Activated gamma-delta T cell treated with Interleukin-2 at 50 U/mL for 16 hours (primary cell): ENCODE measurements around the gene GPC3.

Experiments used
- DNase-seq: peaks from one replicate; pipeline ENCODE4 v3.0.0-alpha.2; 2020

GPC3 gene

DNA sequence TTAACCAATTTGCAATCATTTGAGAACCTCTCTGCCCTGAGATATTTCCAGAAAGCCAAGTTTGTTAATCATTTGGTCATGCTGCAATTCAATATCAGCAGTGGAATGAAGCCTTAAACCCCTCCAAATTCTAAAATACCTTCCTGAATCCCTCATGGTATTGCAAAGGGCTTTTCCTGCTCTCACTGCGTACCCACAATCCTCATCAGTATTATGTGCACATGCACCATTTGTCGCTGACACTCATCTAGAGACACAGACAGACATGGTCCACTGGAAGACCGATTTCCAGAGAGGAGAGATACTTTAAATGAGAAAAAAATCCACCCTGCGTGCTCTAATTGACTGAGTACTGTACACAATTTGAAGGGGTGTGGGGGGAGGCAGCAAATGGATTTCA is 104.4 kb downstream of the GPC3 start:
- DNase-seq = no peak

DNA sequence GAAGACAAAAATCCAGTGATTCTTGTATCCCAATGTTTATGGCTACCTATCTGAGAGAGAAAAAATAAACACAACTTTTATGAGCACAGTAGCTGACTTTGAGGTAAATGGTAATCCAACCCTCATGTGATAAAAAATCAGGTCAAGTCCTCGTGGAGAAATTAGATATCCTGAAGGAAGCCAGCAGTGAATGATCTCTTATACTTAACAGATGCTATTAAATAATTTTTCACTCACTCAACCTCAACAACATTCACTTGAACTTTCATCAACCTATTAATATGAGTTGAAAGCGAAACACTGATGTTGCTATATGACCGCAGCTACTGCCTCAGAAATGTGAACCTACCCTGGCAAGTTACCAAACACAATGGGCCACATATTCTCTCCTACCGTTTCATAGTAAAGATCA is 105.4 kb downstream of the GPC3 start:
- no peak for DNase-seq

DNA sequence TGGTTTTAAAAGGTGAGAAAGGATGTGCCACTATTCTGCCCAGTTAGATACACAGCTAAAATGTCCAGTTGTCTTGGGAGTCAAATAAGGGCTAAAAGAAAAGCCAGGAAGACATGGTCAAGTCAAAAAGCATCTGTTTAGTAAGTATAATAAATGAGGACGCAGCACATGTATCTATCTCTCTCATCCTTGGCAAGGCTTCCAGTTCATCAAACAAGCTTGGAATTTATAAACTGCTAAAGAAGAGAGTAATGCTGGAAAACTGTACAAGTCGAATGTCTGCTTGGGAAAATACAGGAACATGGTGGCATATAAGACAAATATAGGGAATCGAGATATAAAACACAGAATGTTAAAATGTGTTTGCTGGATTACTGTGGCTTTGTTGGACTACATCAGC is 106.7 kb downstream of the GPC3 start:
- no peak for DNase-seq

DNA sequence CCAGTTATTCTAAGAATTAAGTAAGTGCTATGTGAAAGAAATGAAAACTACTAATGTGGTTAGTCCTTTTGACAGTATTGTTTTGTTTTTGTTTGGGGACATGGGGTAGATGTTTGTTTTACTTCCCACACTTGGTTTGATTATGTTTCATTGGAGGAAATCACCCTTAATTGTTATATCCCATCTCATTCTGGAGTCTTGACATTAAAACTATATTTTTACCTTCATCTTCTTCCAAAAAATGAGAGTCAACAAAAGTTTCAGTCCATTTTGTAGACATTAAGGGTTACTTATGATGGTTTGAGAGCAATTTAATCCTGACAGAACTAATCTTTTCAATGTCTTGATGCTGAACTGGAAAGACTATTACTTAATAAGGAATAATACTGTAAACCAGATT is 108.7 kb downstream of the GPC3 start:
- no peak for DNase-seq

DNA sequence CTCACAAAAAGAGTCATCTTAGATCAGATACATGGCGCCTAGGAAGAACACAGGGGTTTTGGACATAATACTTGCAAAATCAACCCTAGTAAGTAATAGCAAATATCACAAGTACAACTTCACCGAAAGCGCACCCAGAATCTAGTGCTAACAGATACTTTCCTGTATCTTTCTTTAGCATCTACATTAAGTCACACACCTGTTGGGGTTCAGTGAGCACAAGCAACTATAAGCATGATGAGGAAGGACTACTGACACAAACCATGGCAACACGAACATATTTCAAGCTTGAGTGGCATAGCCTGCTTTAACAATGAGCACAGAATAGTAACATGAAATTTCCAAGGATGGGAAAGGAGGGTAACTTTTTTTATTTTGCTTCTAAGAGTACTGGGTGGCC is 116.1 kb downstream of the GPC3 start:
- no peak for DNase-seq

DNA sequence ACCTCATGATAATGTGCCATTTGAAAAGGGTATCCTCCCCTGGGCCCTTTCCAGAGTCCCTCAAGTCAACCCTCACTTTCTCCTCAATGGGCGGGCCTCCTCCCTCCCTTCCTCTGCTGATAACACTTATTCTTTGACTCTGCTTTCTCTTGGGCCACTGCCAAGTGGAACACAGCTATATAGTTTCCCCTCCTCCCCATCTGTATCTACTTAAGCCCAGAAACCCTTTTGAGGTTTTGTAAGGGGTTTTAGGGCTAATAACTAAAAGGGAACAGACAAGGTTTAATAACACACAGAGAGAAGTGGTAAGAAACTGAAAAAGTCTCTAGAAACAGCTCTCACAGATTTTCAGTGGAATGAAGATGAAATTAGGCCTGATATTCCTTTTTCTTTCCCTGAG is 116.7 kb downstream of the GPC3 start:
- no peak for DNase-seq

DNA sequence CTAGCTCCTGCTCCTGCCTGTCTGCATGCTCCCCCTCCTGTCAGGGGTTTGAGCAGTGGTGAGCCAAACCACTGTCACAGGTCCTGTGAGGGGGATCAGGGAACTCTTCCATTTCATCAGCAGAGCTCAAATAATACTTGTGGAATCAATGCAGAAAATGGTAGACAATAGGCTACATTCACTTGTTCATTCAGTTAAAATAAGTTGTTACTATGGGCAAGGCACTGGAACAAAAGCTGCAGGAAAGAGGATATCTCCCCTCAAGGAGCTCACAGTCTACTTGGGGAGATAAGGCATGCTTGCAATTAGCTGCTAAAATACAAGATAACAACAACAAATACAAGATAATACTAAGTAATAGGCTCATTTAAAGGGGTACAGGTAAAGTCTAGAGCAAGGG is 117.1 kb downstream of the GPC3 start:
- no peak for DNase-seq

DNA sequence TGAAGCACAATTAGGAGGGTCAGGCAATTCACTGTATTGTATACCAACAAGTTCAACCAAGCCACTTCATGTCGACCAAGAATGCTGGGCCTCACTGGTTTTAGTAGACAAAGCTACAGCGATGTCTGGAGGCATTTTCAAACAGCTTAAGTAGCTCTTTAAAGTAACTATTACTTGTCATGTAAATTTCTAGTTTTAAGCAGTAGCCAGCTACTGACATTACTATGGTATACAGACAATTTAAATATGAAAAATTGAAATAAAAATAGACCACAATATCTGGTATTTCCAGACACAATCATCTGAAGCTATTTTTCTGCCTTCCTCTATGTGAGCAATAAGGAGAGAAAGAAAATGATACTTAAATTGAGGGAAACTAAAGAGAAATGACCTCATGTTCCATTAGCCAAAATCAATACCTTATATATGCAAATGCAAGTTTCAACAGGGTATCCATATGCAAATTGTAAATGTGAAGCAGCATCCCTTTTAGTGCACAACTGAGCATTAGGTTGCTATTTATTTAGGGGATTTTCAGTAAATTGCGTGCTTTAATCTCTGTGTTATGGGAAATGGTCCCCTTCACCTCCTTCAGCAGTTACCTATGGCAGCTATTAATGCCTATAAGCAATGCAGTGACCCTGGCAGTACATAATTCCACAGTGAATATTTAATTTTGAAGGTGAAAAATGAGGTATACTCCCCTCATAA is 119.5 kb downstream of the GPC3 start:
- DNase-seq = no peak

DNA sequence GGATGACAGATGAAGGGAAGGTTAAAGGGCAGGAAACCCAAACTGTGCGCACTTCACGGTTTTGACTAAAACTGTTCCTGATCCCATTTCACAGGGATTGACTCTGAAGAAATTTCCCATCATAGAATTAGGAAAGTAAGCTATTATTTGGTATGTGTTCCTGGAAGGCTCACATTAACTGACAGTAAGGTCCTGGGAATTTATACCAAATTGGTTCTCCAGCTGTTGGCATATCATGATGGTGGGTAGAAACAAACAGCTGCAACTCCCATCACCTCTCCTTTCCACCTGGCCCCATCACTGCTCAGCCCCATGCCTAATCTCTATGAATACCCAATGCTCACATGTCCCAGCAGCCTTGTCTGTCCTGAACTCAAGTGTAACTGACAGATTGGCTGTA is 121.2 kb downstream of the GPC3 start:
- no peak for DNase-seq

DNA sequence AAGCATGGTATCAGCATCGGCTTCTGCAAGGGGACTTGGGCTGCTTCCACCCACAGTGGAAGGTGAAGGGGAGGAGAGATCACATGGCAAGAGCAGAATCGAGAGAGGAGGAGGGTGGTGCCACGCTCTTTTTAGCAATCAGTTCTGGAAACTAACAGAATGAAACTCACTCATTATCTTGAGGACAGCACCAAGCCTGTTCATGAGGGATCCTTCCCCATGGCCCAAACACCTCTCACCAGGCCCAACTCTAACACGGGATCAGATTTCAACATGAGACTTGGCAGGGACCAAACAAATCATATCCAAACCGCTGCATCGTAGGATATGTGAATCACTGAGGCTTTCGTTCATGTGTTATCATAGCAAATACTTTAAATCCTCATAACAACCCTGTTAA is 125.5 kb downstream of the GPC3 start:
- DNase-seq = no peak

DNA sequence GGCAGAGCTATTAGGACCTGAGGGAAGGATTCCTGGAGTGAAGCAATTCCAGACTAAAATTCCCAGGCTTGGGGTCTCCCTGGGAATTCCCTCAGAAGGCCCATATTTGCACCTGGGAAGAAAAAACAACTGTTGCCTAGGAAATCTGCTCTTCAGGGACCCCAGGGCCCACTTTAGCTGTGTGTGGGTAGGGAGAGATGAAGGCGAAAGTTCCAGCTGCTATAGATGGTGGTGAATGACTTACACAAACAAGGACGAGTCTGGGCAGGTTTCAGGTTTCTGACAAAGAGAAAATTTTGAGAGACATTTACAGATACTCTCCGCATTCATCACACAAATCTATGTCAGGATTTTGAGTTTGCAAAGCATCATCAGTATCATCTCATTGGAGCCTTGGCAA is 126.1 kb downstream of the GPC3 start:
- no peak for DNase-seq

DNA sequence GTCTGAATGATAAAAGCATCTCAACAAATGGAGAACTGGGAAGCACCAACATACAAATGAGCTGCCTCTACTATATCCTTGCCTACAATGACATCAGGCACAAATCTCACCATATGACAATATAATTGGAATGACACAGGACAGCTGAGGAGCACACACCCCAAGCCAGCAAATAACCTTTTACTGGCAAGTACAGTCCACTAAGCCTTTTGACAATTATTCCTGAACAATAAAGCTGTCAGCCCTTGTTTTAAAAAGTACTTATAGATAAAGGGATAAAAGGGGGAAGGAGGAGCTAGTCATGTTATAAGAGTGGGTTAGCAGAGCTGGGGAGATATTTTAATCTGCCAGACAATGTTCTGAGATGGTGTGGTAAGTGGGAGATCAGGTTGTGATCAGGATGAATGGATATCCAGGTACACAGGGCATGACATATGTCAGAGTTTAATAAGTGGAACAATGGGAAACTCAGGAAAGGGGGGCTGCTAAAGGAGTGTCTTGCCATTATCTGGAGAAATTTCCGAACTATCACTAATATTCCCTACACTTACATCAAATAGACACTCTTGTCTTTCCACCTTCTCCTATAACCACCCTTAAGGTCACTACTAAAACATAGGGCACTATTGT is 127.6 kb downstream of the GPC3 start:
- no peak for DNase-seq

DNA sequence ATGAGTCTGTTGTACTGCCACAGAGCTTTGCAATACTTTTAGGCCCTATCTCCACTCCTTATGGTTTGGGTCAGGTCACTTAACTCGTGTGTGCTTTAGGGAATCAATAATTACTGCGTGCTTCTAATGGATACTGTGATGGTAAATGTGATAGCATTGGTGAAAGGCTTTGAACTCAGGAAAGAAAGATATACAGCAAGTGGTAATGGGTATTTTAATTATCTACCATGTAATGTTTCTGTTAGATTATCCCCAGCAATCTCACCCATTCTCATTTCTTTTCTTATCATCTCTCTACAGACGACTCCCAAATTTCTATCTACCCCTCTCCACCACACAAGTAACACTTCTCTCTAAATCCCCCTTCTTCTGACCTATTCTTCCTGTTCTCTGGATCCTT is 128.6 kb downstream of the GPC3 start:
- DNase-seq = no peak

DNA sequence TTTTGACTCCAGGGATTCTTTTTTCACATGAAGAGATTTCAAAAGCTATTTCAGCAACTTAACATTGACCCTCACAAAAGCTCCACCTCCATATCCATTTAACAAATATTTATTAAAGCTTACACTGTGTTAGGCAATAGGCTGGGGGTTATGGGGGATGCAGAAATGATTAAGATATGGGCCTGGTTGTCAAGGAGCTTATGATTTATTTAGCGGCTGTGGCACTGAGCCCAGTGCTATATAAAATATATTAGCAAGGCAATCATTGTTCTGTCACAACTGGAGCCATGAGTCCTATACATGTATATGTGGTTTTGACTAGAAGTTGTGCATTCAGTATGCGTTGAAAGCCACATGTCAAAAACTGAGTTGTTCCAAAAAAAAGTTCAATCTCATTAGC is 131.1 kb downstream of the GPC3 start:
- no peak for DNase-seq

DNA sequence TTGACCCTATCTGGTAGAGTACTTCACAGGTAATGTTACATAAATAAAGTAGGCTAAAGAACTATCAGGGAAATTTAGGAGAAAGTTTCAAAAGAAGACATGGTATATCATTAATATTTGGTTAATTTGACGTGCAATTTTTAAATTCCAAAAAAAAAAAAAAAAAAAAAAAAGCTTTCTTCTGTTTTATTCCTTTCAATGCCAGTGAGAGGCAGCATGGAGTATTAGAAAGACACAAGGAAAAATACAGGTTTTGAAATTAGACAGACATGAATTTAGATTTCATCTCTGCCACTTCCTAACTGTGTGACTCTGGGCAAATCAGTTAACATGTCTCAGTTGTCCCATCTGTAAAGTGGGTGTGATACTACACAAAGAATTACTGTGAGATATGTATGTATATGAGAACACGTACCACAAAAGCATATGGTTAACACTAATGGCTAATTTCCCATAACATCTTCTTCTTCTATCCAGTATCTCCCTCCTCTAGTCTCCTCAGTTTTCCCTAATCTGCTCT is 132.5 kb downstream of the GPC3 start:
- no peak for DNase-seq

DNA sequence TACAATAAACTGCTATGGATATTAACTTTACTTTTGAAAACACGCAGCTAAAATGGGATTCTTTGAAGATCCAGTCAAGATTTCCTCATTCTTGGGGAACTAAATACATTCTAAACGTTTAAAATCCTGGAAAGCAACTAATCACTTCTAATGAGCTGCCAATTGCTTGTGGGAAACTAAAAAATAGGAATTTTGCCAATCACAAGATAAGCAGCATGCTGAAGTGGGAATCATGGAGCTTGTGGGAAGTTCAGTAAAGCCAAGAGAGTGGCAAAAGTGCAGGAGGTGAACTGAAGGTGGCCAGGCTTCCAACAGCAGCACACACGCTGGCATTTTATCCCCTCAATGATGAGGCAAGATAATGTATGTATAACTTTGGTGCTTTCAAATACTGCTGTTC is 133.0 kb downstream of the GPC3 start:
- DNase-seq = no peak

DNA sequence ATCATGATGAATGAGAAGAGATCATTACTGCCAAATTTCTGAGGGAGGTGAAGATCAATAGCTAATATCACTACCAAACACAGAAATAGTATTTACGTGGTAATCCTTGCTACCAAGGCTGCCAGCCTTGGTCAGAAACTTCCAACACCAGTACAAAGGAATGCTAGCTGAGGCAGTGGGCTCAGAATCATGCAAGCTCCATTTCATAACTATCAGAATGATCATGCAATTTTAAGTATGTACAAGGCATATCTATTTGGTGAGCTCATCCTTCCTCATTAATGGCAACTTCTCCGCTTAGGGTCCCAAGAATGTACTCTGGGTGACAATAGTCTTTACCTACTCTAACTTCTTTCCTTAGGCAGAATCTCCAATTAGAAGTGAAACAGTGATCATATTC is 135.0 kb downstream of the GPC3 start:
- no peak for DNase-seq

DNA sequence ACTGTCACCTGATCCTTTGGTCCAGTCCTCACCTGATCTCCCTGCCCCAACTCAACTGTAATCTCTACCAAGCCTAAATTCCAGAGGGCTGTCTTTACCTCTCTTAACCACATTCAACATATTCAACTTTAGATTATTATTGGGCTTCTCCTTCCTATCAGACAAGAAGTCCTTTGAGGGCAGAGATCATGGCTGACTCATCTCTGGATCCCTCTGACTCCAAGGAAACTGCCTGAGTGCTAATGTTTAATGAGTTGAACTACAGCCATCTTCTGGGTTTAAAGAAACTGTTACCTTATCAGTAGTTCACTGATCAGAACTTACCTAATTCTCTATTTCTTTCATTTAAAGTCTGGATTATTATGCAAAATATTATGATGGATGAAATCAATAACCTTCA is 135.7 kb downstream of the GPC3 start:
- DNase-seq = no peak

DNA sequence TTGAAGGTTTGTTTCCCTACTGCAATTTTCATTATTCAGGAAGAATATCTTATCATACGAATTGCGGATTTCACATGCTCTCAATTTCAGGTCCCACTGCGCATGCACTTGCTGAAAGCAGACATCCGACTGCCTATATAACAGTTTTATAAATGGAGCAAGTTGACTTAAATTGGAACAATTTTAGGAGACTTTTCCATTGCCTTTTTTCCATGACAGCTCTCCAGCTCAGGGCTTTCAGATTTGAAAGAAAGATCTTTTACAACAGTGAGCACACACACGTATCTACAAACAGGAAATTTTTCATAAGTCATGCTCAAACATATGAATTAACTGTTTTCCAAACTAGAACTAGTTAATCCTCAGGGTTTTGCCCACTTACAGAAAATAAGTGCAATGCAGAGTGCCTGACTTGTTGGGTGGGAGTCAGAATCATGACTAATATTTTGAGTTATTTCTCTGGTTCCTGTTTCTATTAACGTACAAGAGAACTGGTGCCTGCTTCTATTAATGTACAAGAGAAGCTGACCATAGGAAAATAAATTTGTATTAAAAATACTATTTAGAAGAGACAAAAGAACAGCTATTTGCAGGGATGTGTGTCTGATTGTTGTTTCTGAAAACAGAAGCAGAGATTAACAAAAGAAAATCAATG is 137.9 kb downstream of the GPC3 start:
- DNase-seq = no peak

DNA sequence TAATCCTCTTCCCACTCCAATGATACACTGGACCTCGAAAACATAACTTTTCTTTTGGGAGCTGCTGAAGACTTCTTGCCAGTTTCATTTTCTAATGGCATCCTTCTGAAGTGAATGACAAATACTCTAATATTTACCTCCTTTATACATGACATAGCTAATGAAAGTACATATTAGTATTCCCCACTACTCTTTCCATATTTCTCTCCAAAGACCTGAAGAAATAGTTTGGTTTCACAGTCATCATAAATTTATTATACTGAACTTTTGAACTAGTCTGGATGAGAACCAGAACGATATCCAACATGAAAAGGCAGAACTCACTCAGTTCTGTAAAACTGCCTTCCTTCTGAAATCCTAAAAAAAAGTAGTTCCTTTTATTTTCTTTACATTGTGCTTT is 139.1 kb downstream of the GPC3 start:
- DNase-seq = no peak

DNA sequence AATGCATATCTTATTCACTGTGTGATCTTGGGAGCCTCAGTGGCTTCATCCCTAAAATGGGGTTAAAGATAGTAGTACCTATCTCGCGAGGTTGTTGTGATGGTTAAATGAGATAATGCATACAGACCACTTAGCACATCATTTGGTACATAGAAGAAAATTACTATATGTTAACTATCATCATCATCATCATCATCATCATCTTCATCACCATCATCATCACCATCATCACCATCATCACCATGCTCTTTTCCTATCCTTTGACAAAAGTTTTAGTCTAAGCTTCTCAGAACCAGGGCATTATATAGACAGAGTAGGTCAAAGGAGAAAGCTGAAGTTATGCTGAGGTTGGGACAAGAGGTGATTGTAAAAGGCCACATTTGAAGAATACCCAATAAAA is 145.0 kb downstream of the GPC3 start:
- no peak for DNase-seq

DNA sequence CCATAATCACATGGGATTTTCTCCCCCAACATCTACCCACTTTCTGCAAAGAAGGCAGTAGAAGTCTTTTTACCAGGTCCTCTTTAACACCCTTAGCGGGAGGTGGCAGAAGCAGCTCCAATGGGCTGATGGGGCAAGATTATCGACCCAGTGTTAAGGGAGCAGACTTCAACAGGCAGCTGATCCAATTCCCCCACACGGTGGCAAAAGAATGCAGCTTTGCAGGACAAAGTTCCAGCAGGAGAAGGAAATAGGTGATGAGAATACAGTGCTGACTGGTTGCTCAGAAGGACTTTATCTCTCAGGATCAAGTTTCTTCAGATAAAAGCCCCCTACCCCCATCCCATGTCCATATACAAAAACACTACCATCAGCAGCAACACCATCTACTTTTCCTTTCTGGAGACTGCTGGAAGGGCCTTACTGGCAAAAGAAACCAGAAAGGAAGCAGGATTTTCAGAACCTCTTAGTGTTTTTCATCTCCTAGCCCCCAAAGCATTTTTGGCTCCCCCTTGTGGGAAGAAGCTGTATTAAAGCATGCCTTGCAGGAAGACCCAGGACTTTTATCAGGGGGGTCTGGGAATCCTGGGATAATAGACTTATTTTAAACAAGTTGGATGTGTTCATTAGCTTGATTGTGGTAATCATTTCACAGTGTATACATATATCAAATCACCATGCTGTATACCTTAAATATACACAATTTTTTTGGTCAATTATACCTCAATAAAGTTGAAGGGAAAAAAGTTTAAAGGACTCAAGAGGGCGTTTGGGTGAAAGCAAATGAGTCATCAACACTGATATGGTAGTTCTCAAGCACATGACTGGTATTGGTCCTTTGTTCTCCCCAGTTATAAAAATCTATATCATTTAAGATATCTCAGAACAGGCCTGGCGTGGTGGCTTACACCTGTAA is 146.4 kb downstream of the GPC3 start:
- DNase-seq = peak; percentile 19

DNA sequence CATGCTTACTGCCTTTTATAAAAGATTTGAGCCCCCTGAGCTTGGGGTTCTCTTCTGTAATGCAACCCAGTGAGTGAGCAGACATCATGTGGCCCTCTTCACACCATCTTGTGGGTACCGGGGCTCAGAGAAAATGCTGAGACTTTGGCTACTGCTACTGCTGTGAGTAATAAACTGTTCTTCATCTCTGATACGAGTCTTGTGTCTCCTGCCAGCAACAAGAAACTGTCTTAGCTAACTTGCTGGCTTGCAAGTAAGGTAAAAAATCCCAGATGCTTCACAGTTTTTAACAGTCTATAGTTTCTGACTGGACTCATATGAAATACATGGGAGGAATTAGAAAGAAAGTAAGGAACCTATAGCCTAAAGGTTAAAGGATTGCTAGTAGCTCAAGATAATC is 148.3 kb downstream of the GPC3 start:
- no peak for DNase-seq
